WI38 (cell line): ENCODE results near the gene ASCL5.

ENCODE experiments used
- H3K4me3 ChIP-seq: 2 replicates; pipeline ENCODE4 v1.5.1; 2011; ENCODE audit warnings: low read depth, mild to moderate bottlenecking, control low read depth, low read length
- TF ChIP-seq, protein P1 (sequence below): IDR thresholded peaks from 2 replicates; pipeline ENCODE4 v1.5.1; 2012; ENCODE audit warnings: low read depth, mild to moderate bottlenecking, control low read depth, low read length

The ASCL5 gene

DNA sequence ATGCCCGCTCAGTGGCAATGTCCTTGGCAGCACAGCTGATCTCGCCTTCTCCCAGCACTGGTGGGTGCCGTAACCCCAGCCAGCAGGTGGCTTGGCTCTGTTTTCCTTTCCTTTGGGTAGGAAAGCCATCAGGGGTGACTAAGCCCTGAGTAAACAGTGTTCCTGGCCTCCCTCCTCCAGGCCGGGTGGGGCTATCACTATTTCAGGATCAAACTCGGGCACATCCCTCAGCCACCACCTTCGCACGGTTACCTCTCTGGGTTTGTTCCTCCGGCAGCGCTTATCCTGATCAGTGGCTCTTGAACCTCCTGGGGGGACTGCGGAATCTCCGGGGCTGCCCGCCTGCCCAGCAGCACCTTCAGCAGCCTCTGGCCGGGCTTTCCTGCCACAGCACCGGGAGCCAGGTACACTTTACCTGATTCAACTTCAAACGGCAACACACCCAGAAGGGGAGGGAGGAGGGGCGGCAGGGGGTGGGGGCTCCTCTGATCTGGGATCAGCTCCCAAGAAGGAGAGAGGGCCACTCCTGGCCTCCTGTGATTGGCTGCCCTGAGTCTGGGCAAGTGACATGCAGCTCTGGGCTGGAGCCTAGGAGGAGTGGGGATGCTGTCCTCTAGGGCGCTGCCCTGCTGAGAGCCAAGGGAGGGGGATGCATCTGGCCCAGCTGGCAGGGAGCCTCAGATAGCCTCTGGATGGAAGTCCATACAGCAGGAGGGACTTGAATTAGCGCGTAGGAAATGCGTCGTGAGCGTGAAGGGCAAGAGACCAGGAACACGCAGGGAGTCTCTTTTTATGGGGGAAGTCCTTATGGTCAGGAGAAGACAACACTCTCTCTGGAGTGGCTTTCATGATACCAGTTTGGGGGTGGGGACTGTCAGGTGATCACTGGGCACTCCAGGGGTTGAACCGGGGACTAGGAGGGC is at the start of gene ASCL5:
TSS of gene ASCL5 (minus strand) at position 353 of the 923 bp plus-strand sequence. CDS start 11,812 bp downstream, outside the sequence.
- no peak within 1 kb of the TSS for H3K4me3 ChIP-seq
- TF ChIP-seq, protein P1, sequence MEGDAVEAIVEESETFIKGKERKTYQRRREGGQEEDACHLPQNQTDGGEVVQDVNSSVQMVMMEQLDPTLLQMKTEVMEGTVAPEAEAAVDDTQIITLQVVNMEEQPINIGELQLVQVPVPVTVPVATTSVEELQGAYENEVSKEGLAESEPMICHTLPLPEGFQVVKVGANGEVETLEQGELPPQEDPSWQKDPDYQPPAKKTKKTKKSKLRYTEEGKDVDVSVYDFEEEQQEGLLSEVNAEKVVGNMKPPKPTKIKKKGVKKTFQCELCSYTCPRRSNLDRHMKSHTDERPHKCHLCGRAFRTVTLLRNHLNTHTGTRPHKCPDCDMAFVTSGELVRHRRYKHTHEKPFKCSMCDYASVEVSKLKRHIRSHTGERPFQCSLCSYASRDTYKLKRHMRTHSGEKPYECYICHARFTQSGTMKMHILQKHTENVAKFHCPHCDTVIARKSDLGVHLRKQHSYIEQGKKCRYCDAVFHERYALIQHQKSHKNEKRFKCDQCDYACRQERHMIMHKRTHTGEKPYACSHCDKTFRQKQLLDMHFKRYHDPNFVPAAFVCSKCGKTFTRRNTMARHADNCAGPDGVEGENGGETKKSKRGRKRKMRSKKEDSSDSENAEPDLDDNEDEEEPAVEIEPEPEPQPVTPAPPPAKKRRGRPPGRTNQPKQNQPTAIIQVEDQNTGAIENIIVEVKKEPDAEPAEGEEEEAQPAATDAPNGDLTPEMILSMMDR: 0 out of 2 replicates have a peak, but pooled peaks have one; percentile 6

DNA sequence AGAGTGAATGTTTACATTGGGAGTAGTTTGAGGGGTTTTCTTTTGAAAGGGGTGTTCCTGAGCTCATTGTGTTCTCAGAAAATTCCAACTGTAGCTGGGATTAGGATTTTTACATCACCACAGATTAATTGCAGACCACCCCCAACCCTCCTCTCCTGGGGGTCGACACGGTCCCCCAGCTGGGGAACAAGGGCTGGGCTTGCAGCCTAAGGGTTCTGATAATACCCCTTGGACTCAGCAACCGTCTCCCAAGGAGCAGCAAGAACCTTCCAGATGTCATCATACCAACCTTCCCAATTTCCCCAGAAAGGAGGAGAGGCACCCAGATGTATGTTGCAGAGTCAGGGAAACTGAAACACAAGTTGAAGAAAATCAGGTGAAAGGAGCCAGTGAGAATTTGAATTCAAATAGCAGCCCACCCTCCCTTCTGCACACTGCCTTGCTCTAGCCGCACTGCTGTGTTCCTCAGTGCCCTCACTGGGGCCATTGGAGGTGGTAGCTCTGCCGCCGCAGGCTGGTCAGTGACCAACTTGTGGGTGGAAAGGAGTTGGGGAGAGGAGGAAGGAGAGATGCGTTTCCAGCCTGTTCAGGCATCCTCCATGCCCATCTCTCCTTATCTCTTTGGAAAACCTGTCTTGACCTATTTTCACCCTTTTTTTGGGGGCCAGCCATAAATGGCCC is 49.0 kb upstream of the ASCL5 start:
- TF ChIP-seq, protein P1: no peak

DNA sequence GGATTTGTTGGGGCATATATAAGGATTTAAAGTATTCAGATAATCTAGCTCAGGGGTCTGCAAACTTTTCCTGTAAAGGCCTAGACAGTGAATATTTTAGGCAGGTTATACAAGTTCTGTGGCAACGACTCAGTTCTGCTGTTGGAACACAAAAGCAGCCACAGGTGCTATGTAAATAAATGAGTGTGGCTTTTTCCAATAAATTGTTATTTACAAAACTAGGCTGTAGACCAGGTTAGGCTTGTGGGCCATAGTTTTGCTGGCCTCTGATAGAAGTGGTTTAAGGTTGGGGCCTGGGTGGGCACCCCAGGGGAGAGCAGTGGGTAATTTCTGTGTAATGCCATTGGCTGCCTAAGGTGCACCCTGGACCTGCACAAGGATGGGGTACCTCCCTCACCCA is 46.8 kb upstream of the ASCL5 start:
- TF ChIP-seq, protein P1: no peak
- H3K4me3 ChIP-seq: no peak overlapping the region

More for the DNA sequence above, 49.0 kb upstream of the ASCL5 start:
- H3K4me3 ChIP-seq: no peak overlapping the region

DNA sequence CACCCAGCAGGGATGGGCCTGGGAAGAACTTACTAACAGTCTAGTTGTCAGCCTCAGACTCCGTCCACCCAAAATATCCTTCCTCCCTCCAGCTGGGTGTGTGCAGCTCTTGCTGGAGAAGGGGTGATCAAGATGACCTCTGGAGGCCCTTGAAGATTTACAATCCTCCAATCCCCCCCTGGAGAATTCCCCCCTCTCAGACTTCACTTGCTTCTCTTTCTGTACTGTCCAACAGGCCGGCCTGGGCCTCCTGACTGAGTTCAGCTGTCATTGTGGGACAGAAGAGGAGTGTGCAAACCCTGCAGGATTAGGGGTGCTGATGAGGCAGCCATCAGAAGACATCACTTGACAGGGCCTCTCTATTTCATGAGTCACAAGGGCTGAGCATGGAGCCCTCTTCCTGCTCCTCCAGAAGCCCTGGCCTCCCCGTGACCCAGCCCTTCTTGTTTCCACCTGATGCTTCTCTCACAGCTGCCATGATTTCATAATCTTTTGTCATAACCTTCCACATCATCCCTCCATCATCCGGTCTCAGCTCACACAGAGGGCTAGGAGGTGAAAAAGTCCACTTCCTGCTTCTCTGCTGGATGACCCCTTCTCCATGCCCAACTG is 46.1 kb upstream of the ASCL5 start:
- no peak overlapping the region for H3K4me3 ChIP-seq
- TF ChIP-seq, protein P1: no peak

DNA sequence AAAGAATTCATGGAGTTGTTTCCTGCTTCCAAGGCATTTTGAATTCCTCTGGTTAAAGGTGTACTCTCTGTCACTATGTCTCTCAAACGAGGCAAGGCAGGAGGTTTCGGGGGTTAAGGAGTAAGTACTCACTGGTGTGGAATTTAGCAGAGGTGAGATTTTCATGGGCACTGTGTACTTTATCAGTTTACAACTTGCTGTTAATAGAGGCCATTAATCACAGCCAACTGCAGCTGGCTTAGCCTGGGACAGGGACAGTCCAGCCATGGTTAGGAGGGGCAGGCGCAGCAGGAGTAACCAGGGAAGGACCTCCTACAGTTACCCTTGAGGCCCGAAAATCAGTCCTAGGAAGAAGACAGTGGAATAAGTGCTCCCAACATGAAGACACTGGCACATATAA is 45.3 kb upstream of the ASCL5 start:
- TF ChIP-seq, protein P1: no peak
- no peak overlapping the region for H3K4me3 ChIP-seq

DNA sequence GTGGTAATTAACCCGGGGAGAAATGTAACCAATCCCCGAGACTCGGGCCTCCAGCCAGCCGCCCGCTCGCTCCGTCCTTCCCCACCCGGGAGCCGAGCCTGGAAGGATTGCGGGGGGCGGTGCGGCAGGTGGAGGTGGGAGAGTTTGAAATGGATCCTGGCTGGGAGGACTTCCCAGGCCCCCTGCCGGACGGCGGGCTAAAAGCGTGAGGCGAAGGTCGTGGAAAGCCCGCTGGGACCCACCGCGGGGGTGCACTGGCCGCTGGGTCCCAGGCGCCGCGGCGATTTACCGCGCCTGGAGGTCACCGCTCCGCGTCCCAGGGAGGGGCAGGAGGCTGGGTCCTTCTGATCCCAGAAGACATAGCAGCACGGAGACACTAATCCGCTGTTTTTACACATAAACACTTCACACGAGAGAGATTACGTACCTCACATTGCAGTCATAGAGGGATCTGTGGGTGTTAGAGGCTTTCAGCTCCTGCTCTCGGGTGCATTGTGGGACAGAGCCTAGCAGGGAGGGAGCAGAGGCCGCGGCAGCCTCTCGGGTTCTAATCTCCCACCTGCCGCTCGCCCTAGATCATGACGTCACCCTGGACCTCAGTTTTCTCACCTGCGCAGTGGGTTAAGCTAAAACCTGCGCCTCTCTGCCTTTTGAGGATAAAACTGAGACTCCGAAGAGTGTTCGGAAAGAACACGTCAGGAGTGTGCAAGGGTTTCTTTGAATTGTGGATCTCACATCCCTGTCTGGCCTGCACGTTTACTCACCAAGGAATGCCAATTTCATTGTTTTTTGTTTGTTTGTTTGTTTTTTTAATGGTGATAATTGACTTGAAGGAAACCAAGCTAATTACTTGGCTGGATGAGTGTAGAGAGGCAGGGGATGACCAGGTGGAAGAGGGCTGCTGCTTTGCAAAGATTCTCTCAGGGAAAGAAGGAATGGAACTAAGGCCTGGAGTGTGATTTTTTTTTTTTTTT is 44.4 kb upstream of the ASCL5 start:
- H3K4me3 ChIP-seq: peak overlapping the region; percentile 74
- TF ChIP-seq, protein P1: peak; percentile 30
